HG03064 (cell line): Measurements from ENCODE around the gene CNPY1.

Source experiments
- ATAC-seq: cut with Tn5 transposase; IDR thresholded peaks from one replicate; pipeline ENCODE4 v1.9.1; 2021; ENCODE audit warnings: low read depth; ENCODE audit not compliant: unreplicated experiment

CNPY1 gene

DNA sequence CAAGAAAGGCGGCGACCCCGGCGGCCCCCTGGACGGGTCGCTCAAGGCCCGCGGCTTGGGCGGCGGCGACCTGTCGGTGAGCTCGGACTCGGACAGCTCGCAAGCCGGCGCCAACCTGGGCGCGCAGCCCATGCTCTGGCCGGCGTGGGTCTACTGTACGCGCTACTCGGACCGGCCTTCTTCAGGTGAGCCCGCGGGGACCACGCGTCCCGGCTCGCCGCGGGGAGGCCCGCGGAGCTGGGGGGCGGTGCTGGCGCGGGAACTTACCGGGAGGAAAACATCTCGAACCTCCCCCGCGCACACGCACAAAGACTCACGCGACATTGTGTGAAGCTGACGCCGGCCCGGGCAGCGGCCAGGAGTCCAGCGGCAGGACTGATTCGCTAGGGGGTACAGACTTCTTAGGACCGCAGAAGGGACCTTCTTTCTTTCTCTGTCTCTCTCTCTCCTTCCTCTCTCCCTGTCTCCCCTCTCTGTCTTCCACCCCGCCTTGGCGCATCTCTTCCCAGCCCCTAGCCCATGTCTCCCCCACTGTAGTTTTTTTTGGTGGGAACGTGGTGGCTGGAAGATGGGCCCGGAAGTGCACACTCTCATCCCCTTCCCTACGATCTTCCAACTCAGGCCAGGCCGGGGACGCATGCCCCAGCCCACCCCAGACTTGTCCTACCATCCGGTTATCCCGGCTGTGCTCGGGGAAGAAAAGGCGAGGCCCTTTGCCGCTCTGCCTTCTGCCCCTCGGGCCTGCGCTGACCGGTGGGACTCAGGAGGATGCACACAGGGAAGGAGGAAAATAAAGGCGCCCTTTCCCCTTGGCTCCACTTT, 87.3 kb downstream of the CNPY1 start:
- ATAC-seq = no peak

DNA sequence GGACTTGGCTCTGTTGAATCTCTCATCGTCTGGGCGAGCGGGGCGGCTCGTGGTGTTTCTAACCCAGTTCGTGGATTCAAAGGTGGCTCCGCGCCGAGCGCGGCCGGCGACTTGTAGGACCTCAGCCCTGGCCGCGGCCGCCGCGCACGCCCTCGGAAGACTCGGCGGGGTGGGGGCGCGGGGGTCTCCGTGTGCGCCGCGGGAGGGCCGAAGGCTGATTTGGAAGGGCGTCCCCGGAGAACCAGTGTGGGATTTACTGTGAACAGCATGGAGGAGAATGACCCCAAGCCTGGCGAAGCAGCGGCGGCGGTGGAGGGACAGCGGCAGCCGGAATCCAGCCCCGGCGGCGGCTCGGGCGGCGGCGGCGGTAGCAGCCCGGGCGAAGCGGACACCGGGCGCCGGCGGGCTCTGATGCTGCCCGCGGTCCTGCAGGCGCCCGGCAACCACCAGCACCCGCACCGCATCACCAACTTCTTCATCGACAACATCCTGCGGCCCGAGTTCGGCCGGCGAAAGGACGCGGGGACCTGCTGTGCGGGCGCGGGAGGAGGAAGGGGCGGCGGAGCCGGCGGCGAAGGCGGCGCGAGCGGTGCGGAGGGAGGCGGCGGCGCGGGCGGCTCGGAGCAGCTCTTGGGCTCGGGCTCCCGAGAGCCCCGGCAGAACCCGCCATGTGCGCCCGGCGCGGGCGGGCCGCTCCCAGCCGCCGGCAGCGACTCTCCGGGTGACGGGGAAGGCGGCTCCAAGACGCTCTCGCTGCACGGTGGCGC, 88.1 kb downstream of the CNPY1 start, which contains the start of gene EN2:
Gene EN2, plus strand, starts transcription at position 19 of the 767 bp plus-strand sequence. Its CDS starts 249 bp downstream, at position 268.
- no peak for ATAC-seq

DNA sequence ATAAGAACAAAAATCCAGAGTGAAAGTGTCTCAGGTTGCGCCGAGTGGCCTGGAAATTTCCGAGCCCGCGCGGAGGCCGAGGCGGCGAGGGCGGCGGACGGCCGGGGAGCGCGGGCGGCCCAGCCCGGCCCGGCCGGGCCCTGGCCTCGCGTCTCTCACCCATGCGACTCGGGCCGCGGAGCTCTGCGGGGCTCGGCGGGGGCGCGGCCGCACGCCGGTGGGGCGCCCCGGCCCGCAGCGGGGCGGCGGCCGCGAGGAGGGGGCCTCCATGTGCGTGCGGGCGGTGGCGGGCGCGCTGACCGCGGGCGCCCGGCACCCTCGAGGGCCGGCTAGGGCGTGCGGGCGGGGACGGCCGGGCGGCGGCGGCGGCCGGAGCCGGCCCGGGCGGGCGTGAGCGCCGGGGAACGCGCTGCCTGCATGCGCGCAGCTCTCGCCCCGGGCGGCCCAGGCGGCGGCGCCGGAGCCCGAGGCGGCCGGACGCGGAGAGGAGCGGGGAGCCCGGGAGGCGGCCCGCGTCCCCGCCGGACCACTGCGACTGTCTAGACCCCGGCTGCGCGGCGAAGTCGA, 88.7 kb downstream of the CNPY1 start:
- ATAC-seq = no peak

DNA sequence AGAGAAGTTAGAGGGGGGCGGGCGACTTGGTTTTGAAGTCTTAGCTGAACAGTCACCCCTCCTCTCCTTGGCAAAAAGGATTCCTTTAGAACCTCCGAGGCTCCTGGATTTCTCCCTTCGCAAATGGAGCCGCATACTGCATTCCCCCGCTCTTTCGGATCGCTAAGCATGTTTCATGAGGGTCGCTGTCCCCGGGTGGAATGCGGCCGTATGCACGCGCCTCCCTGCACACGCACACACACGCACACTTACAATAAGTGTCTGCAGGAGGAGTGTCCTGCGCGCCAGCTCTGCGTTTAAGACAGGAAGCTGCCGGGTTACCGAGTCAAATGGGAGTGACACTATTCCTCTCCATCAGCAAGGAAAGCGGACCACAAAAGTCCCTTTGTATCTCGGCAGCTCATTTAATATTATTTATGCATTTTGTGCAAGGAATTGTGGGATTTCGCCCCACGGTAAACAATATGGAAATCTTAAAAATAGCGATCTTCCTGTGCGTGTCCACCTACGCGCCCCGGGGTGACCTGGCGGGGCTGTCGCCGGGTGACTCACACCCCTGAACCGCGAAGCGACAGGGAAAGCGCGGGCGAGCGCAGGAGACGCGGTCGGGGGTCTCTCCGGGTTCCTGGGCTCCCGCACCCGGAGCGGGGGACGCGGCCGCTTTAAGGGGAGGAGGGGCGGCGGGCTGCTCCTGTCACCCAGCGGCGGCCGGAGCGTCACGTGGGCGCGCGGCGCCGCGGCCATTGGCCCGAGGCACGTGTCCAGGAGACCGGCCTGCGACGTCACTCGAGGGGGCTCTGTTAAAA, 89.4 kb downstream of the CNPY1 start:
- ATAC-seq = no peak

DNA sequence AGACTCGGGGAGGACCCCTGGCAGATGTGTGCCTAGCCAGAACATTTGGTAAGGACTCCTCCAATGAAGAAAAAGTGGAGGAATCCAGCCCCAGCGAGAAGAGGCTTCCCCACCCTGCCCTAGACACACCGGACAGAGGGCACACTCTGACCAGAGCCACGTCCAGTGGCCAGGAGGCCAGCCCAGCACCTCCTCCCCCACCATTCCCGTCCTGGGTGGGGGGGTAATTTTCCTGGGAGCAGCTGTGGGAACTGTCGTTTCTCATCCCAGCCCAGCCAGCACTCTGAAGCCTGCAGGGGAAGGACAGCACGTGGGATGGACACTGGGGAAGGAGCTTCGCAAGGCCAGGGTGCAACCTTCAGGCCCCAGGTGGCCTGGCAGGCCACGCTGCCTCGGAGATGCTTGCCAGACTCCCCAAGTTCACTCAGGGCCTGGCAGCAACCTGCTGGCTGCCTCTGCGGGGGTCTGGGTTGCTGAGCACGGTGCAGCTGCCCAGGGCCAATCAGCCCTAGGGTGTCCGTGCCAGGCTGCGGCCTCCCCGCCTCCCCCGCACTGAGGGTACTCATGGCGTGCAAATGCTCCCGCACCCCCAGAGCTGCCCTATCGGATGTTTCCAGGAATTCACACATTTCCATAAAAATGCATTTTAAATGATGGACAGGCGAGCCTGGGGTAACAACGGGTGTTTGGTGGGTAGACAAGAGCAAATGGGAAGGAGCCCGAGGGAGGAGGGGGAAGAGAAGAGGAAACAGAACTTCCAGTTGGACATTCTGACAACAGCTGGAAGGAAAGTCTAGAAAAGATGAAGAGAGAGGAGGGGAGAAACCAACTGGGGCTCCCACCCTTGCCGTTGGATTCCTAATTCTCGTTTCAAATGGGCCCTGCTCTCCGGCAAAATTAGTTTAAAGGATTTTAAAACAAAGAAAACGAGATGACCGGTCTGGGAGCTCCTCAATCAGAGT, 90.3 kb downstream of the CNPY1 start:
- no peak for ATAC-seq

DNA sequence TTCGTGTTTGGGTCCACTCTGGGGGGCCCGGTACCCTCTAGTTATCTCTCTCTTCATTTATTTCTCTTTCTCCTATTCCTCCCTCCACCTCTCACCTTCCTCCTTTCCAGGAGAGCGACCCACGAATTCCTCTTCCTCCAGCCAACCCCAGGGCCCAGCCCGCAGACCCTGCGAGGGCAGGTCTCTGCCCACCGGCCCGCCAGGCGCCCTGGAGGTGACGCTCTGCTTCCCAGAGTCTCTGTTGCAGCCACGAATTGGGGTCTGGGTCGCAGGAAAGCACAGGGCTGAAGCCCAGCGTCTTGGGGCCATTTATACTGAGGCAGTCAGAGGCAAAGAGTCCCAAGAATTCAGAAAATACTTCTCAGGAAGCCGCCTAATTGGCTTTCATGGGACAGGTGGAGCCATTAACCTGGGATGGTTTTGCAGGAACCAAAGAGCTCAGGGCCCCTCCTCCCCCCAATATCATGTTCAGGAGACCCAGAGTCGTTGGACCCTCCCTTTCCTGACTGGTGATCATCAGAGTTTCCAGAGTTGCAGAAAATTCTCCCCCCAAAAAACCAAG, 91.1 kb downstream of the CNPY1 start:
- no peak for ATAC-seq

DNA sequence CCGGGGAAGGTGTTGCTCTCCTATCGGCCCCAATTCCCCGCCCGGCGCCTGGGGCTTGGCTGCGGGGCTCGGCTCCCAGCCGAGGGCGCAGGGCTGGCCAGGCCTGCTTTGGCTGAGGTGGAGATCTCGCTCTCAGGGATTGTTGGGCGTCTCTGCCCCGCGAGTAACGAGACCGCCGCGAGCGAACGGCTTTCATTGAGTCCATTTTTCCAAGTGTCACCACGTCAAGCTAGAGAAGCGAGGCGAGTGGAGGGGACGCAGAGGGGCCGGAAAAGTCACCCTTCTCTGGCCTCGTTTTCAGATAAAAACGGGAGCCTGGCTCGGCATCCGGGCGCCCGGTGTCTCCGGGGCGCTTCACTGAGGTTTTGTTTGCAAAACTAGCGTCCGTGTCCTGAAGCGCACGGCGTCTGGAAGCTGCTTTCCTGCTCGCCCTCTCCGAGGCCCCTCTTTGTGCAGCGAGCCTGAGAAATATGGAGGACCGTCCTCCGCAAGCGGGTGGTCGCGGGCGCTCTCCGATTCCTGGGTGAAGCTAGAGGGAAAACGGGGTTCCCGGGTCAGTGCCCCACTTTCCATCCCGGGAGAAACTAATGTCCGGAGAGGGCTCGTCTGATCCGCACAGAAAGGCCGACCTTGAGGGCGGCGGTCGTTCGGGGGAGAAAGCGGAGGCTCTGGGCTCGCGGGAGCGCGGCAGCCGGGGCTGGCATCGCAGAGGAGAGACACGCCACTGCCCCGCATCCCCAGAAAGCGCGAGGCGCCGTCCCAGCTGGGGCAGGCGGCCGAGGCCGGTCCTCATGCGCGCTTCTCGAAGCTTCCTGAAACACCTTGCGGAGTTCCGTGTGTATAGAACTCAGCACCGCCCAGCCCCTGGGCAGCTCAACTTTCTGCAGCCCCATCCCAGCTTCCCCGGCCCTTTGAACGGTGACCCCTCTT, 91.9 kb downstream of the CNPY1 start:
- ATAC-seq = no peak

DNA sequence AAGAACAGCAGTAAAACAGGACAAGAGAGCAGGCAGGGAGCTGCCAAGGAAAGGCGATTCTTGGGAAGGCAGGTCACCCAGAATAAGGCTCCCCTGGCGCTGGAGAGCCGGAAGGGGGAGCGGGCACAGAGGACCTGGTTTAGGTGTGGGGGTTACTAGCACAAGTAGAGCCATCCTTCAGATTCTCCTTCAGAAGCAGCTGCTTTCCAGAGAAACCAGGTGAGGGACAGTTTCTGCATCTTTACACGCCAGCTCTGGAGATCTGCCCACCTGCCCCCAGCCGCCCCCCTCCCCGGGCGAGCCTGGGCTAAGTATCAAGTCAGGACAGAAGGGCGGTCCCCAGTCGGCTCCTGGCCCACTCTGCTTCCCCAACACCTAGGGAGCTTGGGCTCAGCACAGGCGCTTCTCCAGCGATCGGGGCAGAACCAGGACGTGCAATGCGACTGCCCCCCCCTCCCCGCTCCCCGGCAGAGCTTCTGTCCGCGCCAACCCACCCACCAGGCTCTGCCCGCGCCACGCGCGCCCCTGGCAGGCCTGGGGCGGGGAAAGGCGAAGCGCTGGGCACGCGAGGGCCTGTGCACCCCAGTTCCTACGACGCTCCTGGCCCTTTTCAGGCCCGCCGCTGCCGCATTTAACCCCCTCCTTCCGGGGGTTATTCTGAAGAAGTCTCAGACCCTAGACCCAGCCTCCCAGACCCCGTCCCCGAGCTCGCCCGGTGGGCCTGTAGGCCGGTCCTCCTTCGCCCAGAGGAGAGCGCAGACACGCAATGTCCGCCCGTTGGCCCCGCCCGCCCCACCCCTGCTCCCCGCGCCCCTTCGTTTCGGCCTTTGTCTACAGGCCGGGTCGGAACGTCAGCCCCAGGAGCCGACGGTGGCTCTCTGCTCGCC, 92.8 kb downstream of the CNPY1 start:
- ATAC-seq = no peak

DNA sequence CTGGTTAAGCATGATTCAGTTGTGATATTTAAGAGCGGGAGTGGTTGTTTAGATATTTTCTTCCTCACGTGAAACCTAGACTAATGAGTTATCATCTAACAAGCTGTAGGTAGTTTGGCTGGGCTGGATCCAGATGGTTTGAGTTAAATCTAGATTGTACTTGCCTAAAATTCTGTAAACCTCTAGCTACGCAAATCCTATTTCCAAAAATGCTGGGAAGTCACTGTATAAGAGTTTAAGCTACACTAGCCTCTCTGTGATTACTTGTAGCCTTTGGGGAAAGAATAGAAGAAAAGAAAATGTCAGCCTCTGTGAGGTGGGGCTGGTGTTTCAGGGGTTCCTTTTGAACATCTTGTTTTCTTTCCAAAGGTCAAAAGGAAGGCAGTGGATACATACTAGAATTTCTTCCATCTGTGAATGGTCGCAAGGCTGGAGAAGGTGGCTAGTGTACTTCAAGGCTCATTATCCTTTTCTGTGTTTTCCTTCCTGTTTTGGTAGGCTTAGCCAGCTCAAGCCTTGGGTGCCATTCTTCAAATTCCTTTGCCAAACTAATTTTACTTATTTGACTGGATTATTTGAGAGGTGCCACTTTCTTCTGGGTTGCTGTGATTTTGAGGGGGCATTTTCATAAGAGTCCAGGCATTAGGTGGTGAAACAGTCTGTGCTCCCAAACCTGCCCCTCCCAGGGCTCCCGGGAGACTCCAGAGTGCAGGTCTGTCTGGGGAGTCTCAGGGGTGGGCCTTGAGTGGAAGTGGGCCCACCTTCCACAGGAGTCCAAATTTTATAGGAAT, 93.7 kb downstream of the CNPY1 start:
- ATAC-seq = no peak

DNA sequence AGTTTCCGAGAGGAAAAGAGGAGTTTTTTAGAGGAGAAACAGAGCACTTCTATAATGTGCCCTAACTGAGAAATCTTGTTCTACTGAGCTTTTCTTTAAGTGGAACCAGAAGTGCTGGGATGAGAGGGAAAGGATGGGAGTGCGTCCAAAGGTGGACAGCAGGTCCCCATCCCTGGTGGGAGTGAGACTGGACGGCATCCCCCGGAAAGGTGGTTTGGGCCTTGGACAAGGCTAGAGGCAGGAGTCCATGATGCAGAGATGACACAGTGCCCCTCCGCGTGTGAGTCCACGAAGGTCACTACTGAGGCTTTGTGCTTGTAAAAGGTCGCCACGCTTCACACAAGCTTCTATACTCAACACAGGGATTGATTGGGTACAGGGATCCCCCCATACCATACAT, 94.5 kb downstream of the CNPY1 start:
- ATAC-seq = no peak
